ENCODE data around the gene SLC12A5.

SLC12A5 gene

GRCh38 chr20:46025376-46025783 is 3.6 kb upstream of the SLC12A5 start:
- no peak for DNase-seq (ENCODE audit: extremely low read depth in 1 of 2, low read depth in 1 of 2)

GRCh38 chr20:46027245-46027853 is 1.7 kb upstream of the SLC12A5 start:
- DNase-seq (ENCODE audit: extremely low read depth in 1 of 2, low read depth in 1 of 2): no peak

GRCh38 chr20:46028110-46028509 is 905 bp upstream of the SLC12A5 start:
- no peak for DNase-seq (ENCODE audit: extremely low read depth in 1 of 2, low read depth in 1 of 2)

- DNase-seq (ENCODE audit: extremely low read depth in 1 of 2, low read depth in 1 of 2): no peak
Measured at GRCh38 chr20:46030284-46031013, 1.4 kb downstream of the SLC12A5 start.

- no peak for DNase-seq (ENCODE audit: extremely low read depth in 1 of 2, low read depth in 1 of 2)
Measured at GRCh38 chr20:46031014-46031569, 2.1 kb downstream of the SLC12A5 start.

- no peak for DNase-seq (ENCODE audit: extremely low read depth in 1 of 2, low read depth in 1 of 2)
Measured at GRCh38 chr20:46031701-46032254, 2.8 kb downstream of the SLC12A5 start.

- DNase-seq (ENCODE audit: extremely low read depth in 1 of 2, low read depth in 1 of 2): no peak
Measured at GRCh38 chr20:46034039-46034438, 5.0 kb downstream of the SLC12A5 start.

- DNase-seq (ENCODE audit: extremely low read depth in 1 of 2, low read depth in 1 of 2): no peak
Measured at GRCh38 chr20:46035253-46035652, 6.2 kb downstream of the SLC12A5 start.

- DNase-seq (ENCODE audit: extremely low read depth in 1 of 2, low read depth in 1 of 2): no peak
Measured at GRCh38 chr20:46035713-46036112, 6.7 kb downstream of the SLC12A5 start.

GRCh38 chr20:46036370-46036769 is 7.4 kb downstream of the SLC12A5 start:
- no peak for DNase-seq (ENCODE audit: extremely low read depth in 1 of 2, low read depth in 1 of 2)

GRCh38 chr20:46037036-46037435 is 8.0 kb downstream of the SLC12A5 start:
- no peak for DNase-seq (ENCODE audit: extremely low read depth in 1 of 2, low read depth in 1 of 2)

- DNase-seq (ENCODE audit: extremely low read depth in 1 of 2, low read depth in 1 of 2): peak in 1 of 2 donors; percentile 25
Measured at GRCh38 chr20:46040902-46041535, 12.0 kb downstream of the SLC12A5 start.

GRCh38 chr20:46043556-46043955 is 14.5 kb downstream of the SLC12A5 start:
- DNase-seq (ENCODE audit: extremely low read depth in 1 of 2, low read depth in 1 of 2): no peak

GRCh38 chr20:46044896-46045295 is 15.9 kb downstream of the SLC12A5 start:
- no peak for DNase-seq (ENCODE audit: extremely low read depth in 1 of 2, low read depth in 1 of 2)

GRCh38 chr20:46046588-46047310 is 17.7 kb downstream of the SLC12A5 start:
- no peak for DNase-seq (ENCODE audit: extremely low read depth in 1 of 2, low read depth in 1 of 2)

- DNase-seq (ENCODE audit: extremely low read depth in 1 of 2, low read depth in 1 of 2): no peak
Measured at GRCh38 chr20:46047821-46048220, 18.8 kb downstream of the SLC12A5 start.

GRCh38 chr20:46049190-46049589 is 20.2 kb downstream of the SLC12A5 start:
- no peak for DNase-seq (ENCODE audit: extremely low read depth in 1 of 2, low read depth in 1 of 2)

- no peak for DNase-seq (ENCODE audit: extremely low read depth in 1 of 2, low read depth in 1 of 2)
Measured at GRCh38 chr20:46049815-46050214, 20.8 kb downstream of the SLC12A5 start.

GRCh38 chr20:46050444-46050843 is 21.4 kb downstream of the SLC12A5 start:
- no peak for DNase-seq (ENCODE audit: extremely low read depth in 1 of 2, low read depth in 1 of 2)

- DNase-seq (ENCODE audit: extremely low read depth in 1 of 2, low read depth in 1 of 2): no peak
Measured at GRCh38 chr20:46050885-46051284, 21.9 kb downstream of the SLC12A5 start.

Measured in activated CD8-positive, alpha-beta memory T cell treated with anti-CD3 and anti-CD28 coated beads for 1 hour (primary cell).